ENCODE data around the gene UGT1A6. TPM values are rescaled to one million over a fixed set of nuclear protein-coding genes. Genes with fewer than 3 reads are reported as not detected.

The UGT1A6 gene
- total RNA-seq, 1 experiment from 2014 or later: 2.2 TPM

- no peak overlapping the region for H3K4me3 ChIP-seq (ENCODE audit: low read length)
- H3K27ac ChIP-seq (ENCODE audit: low read length): no peak overlapping the region
- no peaks in the 10 kb centered on the region for H3K4me1 ChIP-seq (ENCODE audit: insufficient read depth, low read length)
- H3K9ac ChIP-seq (ENCODE audit: low read length): no peak overlapping the region
- TF ChIP-seq EZH2 (IDR thresholded peaks at IDR 0.05; ENCODE audit: low read length, unreplicated experiment) (no peak), CTCF (conservative IDR thresholded peaks at IDR 0.05; ENCODE audit: low read depth, low read length) (no peak), EZH2phosphoT487 (IDR thresholded peaks at IDR 0.05; ENCODE audit: borderline replicate concordance, low read length) (no peak)
- BruUV-seq (replicated peaks): no TSS peak
- no peaks in the 10 kb centered on the region for H3K9me2 ChIP-seq (replicated peaks; ENCODE audit: low read length)
- no peaks in the 10 kb centered on the region for H4K20me1 ChIP-seq (ENCODE audit: low read length)
- H3F3A ChIP-seq (ENCODE audit: low read length, unreplicated experiment): no peaks in the 10 kb centered on the region
- H3K27me3 ChIP-seq (ENCODE audit: low read length): no peaks in the 10 kb centered on the region
- CTCF ChIA-PET: no interaction called here
- H3K4me2 ChIP-seq (ENCODE audit: low read length): no peak overlapping the region
- no peaks in the 10 kb centered on the region for H3K9me3 ChIP-seq (ENCODE audit: low read length)
- H3K36me3 ChIP-seq (ENCODE audit: low read depth, low read length): no peaks in the 10 kb centered on the region
- POLR2A ChIA-PET (ENCODE audit: unreplicated experiment): no interaction called here
- no peaks in the 10 kb centered on the region for H3K79me2 ChIP-seq (ENCODE audit: low read length)
- DNase-seq (no peak), ATAC-seq (no peak)
- intact Hi-C loops (cut with micrococcal nuclease): no loop called here
- no peak overlapping the region for H2AFZ ChIP-seq (ENCODE audit: low read length)
Observed at GRCh38 chr2:233822101-233822771, 129.5 kb downstream of the UGT1A6 start.

Other genes starting within 250 kb of the UGT1A6 start
- gene USP40, start 126.1 kb upstream of the UGT1A6 start, total RNA-seq (2014; rRNA removed): 32.1 and 32.3 TPM in 2 replicates
- gene UGT1A8, start 75.3 kb upstream of the UGT1A6 start, total RNA-seq (2014; rRNA removed): 0.46 TPM in 1 of 2 replicates, not detected in the other
- gene UGT1A10, start 56.4 kb upstream of the UGT1A6 start, total RNA-seq (2014; rRNA removed): 0.46 TPM in 1 of 2 replicates, not detected in the other
- not detected in 2 replicates for gene UGT1A9, start 21.0 kb upstream of the UGT1A6 start, total RNA-seq (2014; rRNA removed)
- gene UGT1A7, start 11.0 kb upstream of the UGT1A6 start, total RNA-seq (2014; rRNA removed): not detected in 2 replicates
- gene UGT1A5, start 20.0 kb downstream of the UGT1A6 start, total RNA-seq (2014; rRNA removed): not detected in 2 replicates
- not detected in 2 replicates for gene UGT1A4, start 25.8 kb downstream of the UGT1A6 start, total RNA-seq (2014; rRNA removed)
- gene UGT1A3, start 36.2 kb downstream of the UGT1A6 start, total RNA-seq (2014; rRNA removed): not detected in 2 replicates
- gene UGT1A1, start 67.4 kb downstream of the UGT1A6 start, total RNA-seq (2014; rRNA removed): 0.33 TPM in 1 of 2 replicates, not detected in the other
- not detected in 2 replicates for gene MROH2A, start 85.4 kb downstream of the UGT1A6 start, total RNA-seq (2014; rRNA removed)
- gene HJURP, start 161.6 kb downstream of the UGT1A6 start, total RNA-seq (2014; rRNA removed): 31.7 and 37.0 TPM in 2 replicates
- not detected in 2 replicates for gene TRPM8, start 224.5 kb downstream of the UGT1A6 start, total RNA-seq (2014; rRNA removed)

Data from PC-3 (cell line).